Peyer's patch (tissue), 4 donors: Measurements from ENCODE around the gene ACTR10. TPM values are rescaled to one million over a fixed set of nuclear protein-coding genes. Genes with fewer than 3 reads are reported as not detected.
A peak's percentile ranks its signal among the peaks of the same experiment; 100 is the strongest.

Experiments
- DNase-seq, 3 donors: peaks; one replicate each; pipeline ENCODE4 v3.0.0-alpha.2; 2017 to 2019
- H3K27ac ChIP-seq, 4 donors: fragments of 200-600 bp; sonication (generic); one replicate each; pipeline ENCODE4 v1.5.1; 2016 to 2019
- H3K27me3 ChIP-seq, 2 donors: fragments of 200-600 bp; sonication (generic); one replicate each; pipeline ENCODE4 v1.5.1; 2019
- H3K36me3 ChIP-seq, 3 donors: fragments of 200-600 bp; sonication (generic); one replicate each; pipeline ENCODE4 v1.5.1; 2016 to 2019
- H3K4me1 ChIP-seq, 4 donors: fragments of 200-600 bp; sonication (generic); one replicate each; pipeline ENCODE4 v1.5.1; 2016 to 2019
- H3K4me3 ChIP-seq, 4 donors: fragments of 200-600 bp; sonication (generic); 1 replicate in 3 of 4; 2 replicates in 1 of 4; pipeline ENCODE4 v1.5.1; 2016 to 2019; ENCODE audit warnings: mild to moderate bottlenecking in 1 of 4
- H3K9me3 ChIP-seq, 4 donors: fragments of 200-600 bp; sonication (generic); one replicate each; pipeline ENCODE4 v1.5.1; 2016 to 2019; ENCODE audit warnings: mild to moderate bottlenecking in 1 of 4
- POLR2A ChIP-seq, 2 donors: fragments of 450-650 bp; IDR thresholded peaks; one replicate each; pipeline ENCODE4 v1.5.1; 2017; ENCODE audit warnings: antibody characterized with exemption in 2 of 2, mild to moderate bottlenecking in 2 of 2, moderate library complexity in 2 of 2
- total RNA-seq, 4 donors: library from RNA; depleted of rRNA; stranded (reverse); fragments of >200 nt; gene quantifications; one replicate each; pipeline ENCODE4 v1.1.0, GENCODE V29; 2016
- TF ChIP-seq, protein P1 (sequence below), 6 experiments: fragments of 450-650 bp in 4 of 6; fragments of 200-600 bp in 2 of 6; sonication (generic) in 1 of 6; IDR thresholded peaks; one replicate each; pipeline ENCODE4 v1.5.1; 2017 to 2019; ENCODE audit warnings: antibody characterized with exemption in 6 of 6, mild to moderate bottlenecking in 3 of 6, moderate library complexity in 1 of 6

Gene ACTR10
- 10 to 100 TPM; 37.1 to 70.6 (median 44.9) TPM for total RNA-seq

DNA sequence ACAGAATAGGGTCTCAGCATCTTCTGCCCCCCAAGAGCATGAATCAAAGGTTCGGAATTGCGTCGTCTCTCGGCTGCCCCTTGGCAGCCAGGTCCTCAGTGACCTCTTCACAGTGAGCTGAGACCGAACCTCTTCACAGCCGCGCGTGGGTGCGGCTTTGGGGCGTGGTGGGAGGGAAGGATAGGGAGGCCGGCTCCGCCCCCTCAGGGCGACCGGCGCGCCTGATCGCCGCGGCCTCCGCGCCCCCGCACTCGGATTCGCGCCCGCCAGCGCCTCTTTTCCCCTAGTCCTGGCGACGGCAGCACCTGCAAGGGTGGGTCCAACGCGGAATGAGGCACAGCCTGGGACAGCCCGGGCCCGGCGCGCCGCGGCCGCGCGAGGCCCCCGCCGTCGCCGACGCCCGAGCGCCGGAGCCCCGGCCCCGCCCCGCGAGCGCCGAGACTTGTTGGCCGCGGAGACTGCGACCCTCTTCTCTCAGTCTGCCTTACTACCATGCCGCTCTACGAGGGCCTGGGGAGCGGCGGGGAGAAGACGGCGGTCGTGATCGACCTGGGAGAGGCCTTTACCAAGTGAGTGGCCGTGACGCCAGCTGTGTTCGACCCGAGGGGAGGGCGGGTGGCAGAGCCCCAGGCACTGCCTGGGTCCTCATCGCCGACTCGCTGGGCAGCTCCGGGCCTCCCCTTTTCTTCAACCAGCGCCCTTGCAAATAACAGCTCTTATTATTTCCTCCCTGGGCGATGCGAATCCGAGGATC is at the start of gene ACTR10:
TSS of gene ACTR10 (plus strand) at position 424 of the 754 bp plus-strand sequence. CDS start at position 493, 69 bp downstream.
- H3K27me3 ChIP-seq, result no peaks in the 10 kb centered on the region
- DNase-seq, result peak; percentile 89 to 95 (median 95)
- H3K4me3 ChIP-seq, result peak within 1 kb of the TSS; percentile 66 to 100 (median 88)
- no peaks in the 10 kb centered on the region for H3K9me3 ChIP-seq
- TF ChIP-seq POLR2A (IDR thresholded peaks at IDR 0.05), result peak; percentile 48 to 82
- TF ChIP-seq, protein P1, sequence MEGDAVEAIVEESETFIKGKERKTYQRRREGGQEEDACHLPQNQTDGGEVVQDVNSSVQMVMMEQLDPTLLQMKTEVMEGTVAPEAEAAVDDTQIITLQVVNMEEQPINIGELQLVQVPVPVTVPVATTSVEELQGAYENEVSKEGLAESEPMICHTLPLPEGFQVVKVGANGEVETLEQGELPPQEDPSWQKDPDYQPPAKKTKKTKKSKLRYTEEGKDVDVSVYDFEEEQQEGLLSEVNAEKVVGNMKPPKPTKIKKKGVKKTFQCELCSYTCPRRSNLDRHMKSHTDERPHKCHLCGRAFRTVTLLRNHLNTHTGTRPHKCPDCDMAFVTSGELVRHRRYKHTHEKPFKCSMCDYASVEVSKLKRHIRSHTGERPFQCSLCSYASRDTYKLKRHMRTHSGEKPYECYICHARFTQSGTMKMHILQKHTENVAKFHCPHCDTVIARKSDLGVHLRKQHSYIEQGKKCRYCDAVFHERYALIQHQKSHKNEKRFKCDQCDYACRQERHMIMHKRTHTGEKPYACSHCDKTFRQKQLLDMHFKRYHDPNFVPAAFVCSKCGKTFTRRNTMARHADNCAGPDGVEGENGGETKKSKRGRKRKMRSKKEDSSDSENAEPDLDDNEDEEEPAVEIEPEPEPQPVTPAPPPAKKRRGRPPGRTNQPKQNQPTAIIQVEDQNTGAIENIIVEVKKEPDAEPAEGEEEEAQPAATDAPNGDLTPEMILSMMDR (IDR thresholded peaks at IDR 0.05), result peak in 1 of 6 experiments; percentile 1
- H3K4me1 ChIP-seq, result peaks cover 0 to 17% (median 0%) of the 10 kb centered on the region in 4 donors
- H3K27ac ChIP-seq, result peak within 1 kb of the TSS; percentile 87 to 96 (median 92)
- peaks cover 0 to 5% (median 0%) of the 10 kb centered on the region in 3 donors for H3K36me3 ChIP-seq

DNA sequence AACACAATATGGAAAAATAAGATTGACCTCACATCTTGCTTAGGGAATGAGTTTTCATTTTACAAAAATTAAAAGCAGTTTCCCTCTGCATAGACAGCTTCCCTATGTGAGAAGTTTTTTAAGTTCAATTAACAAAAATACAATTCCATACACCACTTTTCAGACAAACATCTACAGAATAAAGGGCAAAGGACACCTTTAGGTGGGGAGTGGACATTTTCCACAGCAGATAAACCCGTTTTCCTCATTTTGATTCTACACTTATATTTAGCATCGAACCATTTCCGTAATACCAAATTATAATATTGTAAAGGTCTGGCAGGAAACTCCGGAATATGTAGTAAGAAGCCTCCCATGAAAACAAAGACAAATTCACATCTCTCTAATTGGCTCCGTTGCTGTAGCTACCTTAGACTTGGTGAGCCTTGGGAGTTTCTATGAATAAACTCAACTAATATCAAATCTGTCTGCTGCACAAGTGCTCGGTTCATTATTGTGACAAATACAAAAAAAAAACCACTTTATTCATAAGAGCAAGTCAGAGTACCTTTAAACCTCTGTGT is 49.6 kb upstream of the ACTR10 start:
- no peak overlapping the region for H3K27ac ChIP-seq
- H3K9me3 ChIP-seq, result no peaks in the 10 kb centered on the region
- H3K4me1 ChIP-seq, result peaks cover 0 to 6% (median 0%) of the 10 kb centered on the region in 4 donors
- H3K27me3 ChIP-seq, result no peaks in the 10 kb centered on the region
- H3K36me3 ChIP-seq, result no peaks in the 10 kb centered on the region
- TF ChIP-seq, protein P1 (IDR thresholded peaks at IDR 0.05), result no peak
- TF ChIP-seq POLR2A (IDR thresholded peaks at IDR 0.05), result no peak
- no peak overlapping the region for H3K4me3 ChIP-seq
- DNase-seq, result no peak

DNA sequence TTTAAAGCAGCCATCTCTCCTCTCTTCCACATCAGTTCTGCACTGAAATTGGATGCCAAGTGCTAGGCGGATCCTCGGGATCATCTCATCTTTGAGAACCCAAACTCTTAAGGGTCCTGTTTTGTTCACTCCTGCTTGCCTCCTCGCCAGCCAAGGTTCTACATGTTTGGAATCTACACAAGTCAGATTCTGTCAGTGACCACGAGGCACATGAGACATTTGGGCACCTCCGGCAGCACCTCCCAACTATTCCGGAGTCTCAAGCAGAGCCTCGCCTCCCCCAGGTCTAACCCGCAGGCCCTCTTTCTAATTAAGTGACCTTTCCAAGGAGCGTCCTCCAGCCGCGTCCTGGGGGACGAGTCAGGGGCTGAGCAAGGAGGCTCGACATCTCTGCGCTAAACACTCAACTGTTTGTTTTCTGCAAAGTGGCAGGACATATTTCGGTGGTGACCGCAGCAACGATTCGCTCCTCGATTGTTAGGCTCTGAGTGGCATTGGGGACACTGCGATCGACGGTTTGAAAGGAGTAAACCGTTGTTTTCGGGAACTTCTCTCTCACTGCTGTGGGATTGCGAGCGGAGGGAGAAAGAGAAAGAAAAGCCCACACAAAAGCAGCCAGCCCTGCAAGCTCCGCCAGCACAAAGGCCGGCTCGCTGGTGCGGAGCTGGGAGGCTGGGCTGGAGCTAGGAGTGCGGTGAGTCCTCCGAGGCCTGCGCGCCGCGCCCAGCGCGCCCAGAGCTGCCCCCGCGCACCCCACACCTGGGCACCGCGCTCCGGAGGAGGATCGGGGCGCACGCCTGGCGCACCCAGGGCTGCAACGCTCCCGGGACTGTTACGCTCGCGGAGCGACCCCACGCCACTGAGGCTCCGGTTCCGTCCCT is 48.6 kb upstream of the ACTR10 start:
- Histone ChIP-seq H3K27me3 (no peaks in the 10 kb centered on the region), H3K9me3 (no peaks in the 10 kb centered on the region), H3K4me3 (peak overlapping the region; percentile 55 to 82 (median 70)), H3K36me3 (no peaks in the 10 kb centered on the region), H3K4me1 (peaks cover 0 to 6% (median 0%) of the 10 kb centered on the region in 4 donors), H3K27ac (peak overlapping the region in 3 of 4 donors; percentile 25 to 66 (median 30))
- no peak for DNase-seq
- TF ChIP-seq POLR2A (IDR thresholded peaks at IDR 0.05), result no peak
- TF ChIP-seq, protein P1 (IDR thresholded peaks at IDR 0.05), result no peak

DNA sequence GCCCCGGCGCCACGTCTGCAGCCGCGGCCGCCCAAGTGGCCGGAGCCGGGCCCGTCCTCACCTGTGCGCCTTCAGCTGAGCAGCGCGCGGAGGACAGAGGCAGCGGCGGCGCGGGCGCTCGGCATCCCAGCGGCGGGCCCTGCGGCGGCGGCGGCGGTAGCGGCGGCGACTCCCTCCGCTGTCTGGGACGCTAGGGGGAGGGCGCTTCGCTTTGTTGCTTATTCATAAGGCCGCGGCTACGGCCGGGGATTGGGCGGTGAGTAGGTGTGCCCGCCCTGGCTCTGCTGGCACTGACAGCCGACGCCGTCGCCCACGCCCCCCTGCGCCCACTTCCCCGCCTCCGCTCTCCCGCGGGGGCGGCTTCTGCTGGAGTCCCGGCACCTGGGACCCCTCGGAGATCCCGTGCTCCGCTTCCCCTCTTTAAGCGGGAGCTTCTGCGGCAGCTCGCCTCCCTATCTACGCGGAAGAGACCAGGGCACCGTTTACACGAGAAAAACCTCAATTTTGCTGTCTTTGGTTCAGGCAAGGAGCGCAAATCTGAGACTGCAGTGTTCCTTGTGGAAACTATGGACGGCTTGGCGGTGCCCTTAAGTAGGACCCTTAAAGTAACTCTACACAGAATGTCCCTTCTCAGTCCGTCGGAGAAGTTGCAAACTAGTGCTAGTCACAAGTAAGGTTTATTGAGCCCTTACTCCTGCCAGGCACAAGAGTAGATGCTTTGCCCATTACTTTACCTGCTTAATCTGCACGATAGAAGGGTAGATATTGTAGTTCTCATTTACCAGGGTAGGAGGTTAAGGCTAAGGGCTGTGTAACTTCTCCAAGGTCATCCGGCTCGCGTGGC is 47.7 kb upstream of the ACTR10 start, which contains the start of gene ARMH4:
TSS of gene ARMH4 (minus strand) at position 200 of the 844 bp plus-strand sequence. CDS start 12,855 bp downstream, outside the sequence.
- Histone ChIP-seq H3K9me3 (no peaks in the 10 kb centered on the region), H3K4me3 (peak within 1 kb of the TSS; percentile 55 to 82 (median 70)), H3K27ac (peak within 1 kb of the TSS in 3 of 4 donors; percentile 25 to 66 (median 30)), H3K4me1 (peaks cover 0 to 6% (median 0%) of the 10 kb centered on the region in 4 donors), H3K27me3 (no peaks in the 10 kb centered on the region), H3K36me3 (no peaks in the 10 kb centered on the region)
- no peak for TF ChIP-seq POLR2A (IDR thresholded peaks at IDR 0.05)
- TF ChIP-seq, protein P1 (IDR thresholded peaks at IDR 0.05), result peak in 2 of 6 experiments; percentile 21 to 25
- DNase-seq, result peak; percentile 49 to 86 (median 85)
